HEK293T (cell line): ENCODE measurements around the gene ZNF200.
A peak's percentile ranks its signal among the peaks of the same experiment; 100 is the strongest.

Source experiments
- CTCF ChIA-PET: fragments of 350-600 bp; formaldehyde crosslinking; extraction: SDS; loops from one replicate; lab custom pipeline; 2021; ENCODE audit warnings: antibody characterized with exemption, inconsistent platforms; lab: Yijun Ruan, JAX
- POLR2A ChIA-PET: fragments of 350-600 bp; formaldehyde crosslinking; extraction: SDS; loops from one replicate; lab custom pipeline; 2020; ENCODE audit warnings: antibody characterized with exemption, inconsistent platforms; lab: Yijun Ruan, JAX
- DNase-seq: peaks from one replicate; pipeline ENCODE4 v3.0.0; 2012; ENCODE audit warnings: mixed read lengths; ENCODE audit errors: extremely low spot score
- ARNT ChIP-seq: fragments of 450-650 bp; IDR thresholded peaks from 2 replicates; pipeline ENCODE4 v1.6.1; 2017; ENCODE audit warnings: mild to moderate bottlenecking
- BHLHE40 ChIP-seq: fragments of 450-650 bp; IDR thresholded peaks from 2 replicates; pipeline ENCODE4 v1.6.1; 2016; ENCODE audit warnings: mild to moderate bottlenecking, moderate library complexity, borderline replicate concordance
- CTBP1 ChIP-seq: fragments of 450-650 bp; IDR thresholded peaks from 2 replicates; pipeline ENCODE4 v1.6.1; 2016; ENCODE audit warnings: borderline replicate concordance
- ELF4 ChIP-seq: fragments of 450-650 bp; IDR thresholded peaks from 2 replicates; pipeline ENCODE4 v1.6.1; 2017; ENCODE audit warnings: antibody characterized with exemption
- FOXA1 ChIP-seq: fragments of 450-650 bp; IDR thresholded peaks from 2 replicates; pipeline ENCODE4 v1.6.1; 2016; ENCODE audit warnings: mild to moderate bottlenecking
- FOXK2 ChIP-seq: fragments of 450-650 bp; IDR thresholded peaks from 2 replicates; pipeline ENCODE4 v1.6.1; 2016; ENCODE audit warnings: mild to moderate bottlenecking
- FOXM1 ChIP-seq: fragments of 450-650 bp; IDR thresholded peaks from 2 replicates; pipeline ENCODE4 v1.6.1; 2017; ENCODE audit warnings: mild to moderate bottlenecking, borderline replicate concordance
- HDGF ChIP-seq: fragments of 450-650 bp; IDR thresholded peaks from 2 replicates; pipeline ENCODE4 v1.6.1; 2017; ENCODE audit warnings: antibody characterized with exemption, borderline replicate concordance
- L3MBTL2 ChIP-seq: fragments of 450-650 bp; conservative IDR thresholded peaks from 2 replicates; pipeline ENCODE4 v1.6.1; 2016; ENCODE audit warnings: mild to moderate bottlenecking
- LEF1 ChIP-seq: fragments of 450-650 bp; IDR thresholded peaks from 2 replicates; pipeline ENCODE4 v1.6.1; 2017; ENCODE audit warnings: mild to moderate bottlenecking, borderline replicate concordance
- NFRKB ChIP-seq: fragments of 450-650 bp; IDR thresholded peaks from 2 replicates; pipeline ENCODE4 v1.6.1; 2016; ENCODE audit warnings: mild to moderate bottlenecking, moderate library complexity
- PKNOX1 ChIP-seq: fragments of 450-650 bp; IDR thresholded peaks from 2 replicates; pipeline ENCODE4 v1.6.1; 2016
- SP1 ChIP-seq: fragments of 450-650 bp; IDR thresholded peaks from 2 replicates; pipeline ENCODE4 v1.6.1; 2017
- SUZ12 ChIP-seq: fragments of 450-650 bp; IDR thresholded peaks from 2 replicates; pipeline ENCODE4 v1.6.1; 2016; ENCODE audit warnings: mild to moderate bottlenecking
- TARDBP ChIP-seq: fragments of 450-650 bp; IDR thresholded peaks from 2 replicates; pipeline ENCODE4 v1.6.1; 2016
- ZNF384 ChIP-seq: fragments of 450-650 bp; IDR thresholded peaks from 2 replicates; pipeline ENCODE4 v1.6.1; 2016

Gene ZNF200

GRCh38 chr16:3234857-3235561 lies at the start of gene ZNF200:
Gene ZNF200 (minus strand): TSS chr16:3235158. CDS start chr16:3233755, 1,403 bp downstream.
- POLR2A ChIA-PET = interaction anchor here (0.5 to 1.7 kb wide), 6 partner anchors 15 to 130 kb away, joined by 3 to 6 read pairs (median 3); partner anchors contain the start of gene ZNF263
- CTCF ChIA-PET = no interaction called here

GRCh38 chr16:3283543-3284447 lies 48.8 kb upstream of the ZNF200 start:
- POLR2A ChIA-PET = interaction anchor here (0.7 to 2.7 kb wide), 19 partner anchors 10 to 161 kb away, joined by 3 to 30 read pairs (median 5); partner anchors contain the start of genes MEFV, OR1F1, ZNF174 and ZSCAN32
- CTCF ChIA-PET = interaction anchor here (0.5 to 1.0 kb wide), 2 partner anchors 14 to 16 kb away, joined by 3 read pairs; no protein-coding TSS in a partner anchor
- no peak for DNase-seq
- no peak for TF ChIP-seq ELF4
- TF ChIP-seq LEF1 = no peak
- no peak for TF ChIP-seq HDGF
- no peak for TF ChIP-seq SUZ12
- TF ChIP-seq CTBP1 = no peak
- no peak for TF ChIP-seq TARDBP
- no peak for TF ChIP-seq FOXA1
- no peak for TF ChIP-seq ARNT
- TF ChIP-seq NFRKB = no peak
- TF ChIP-seq L3MBTL2 = no peak
- no peak for TF ChIP-seq FOXM1
- TF ChIP-seq FOXK2 = no peak
- no peak for TF ChIP-seq ZNF384
- no peak for TF ChIP-seq SP1
- no peak for TF ChIP-seq PKNOX1
- no peak for TF ChIP-seq BHLHE40

More at GRCh38 chr16:3234857-3235561, at the start of gene ZNF200:
- TF ChIP-seq FOXA1 (no peak), L3MBTL2 (peak; percentile 83), ELF4 (peak; percentile 56; the same call in 1 of the 2 replicates), PKNOX1 (peak; percentile 95)
- DNase-seq = peak; percentile 94

- TF ChIP-seq PKNOX1 = peak; percentile 79
- TF ChIP-seq ELF4 = peak; percentile 24
- no peak for TF ChIP-seq ZNF384
- TF ChIP-seq SUZ12 = no peak
- no peak for TF ChIP-seq FOXK2
- TF ChIP-seq TARDBP = no peak
- TF ChIP-seq FOXM1 = no peak; the same call in 1 of the 2 replicates
- TF ChIP-seq CTBP1 = no peak
- TF ChIP-seq L3MBTL2 = peak; percentile 87
- no peak for TF ChIP-seq LEF1
- DNase-seq = peak; percentile 92
- POLR2A ChIA-PET = interaction anchor here (0.6 to 2.7 kb wide), 31 partner anchors 9 to 218 kb away, joined by 3 to 30 read pairs (median 4); partner anchors contain the start of genes CLUAP1, MEFV, NAA60 and OR1F1
- CTCF ChIA-PET = interaction anchor here (0.5 to 1.0 kb wide), 4 partner anchors 15 to 1585 kb away, joined by 3 to 4 read pairs (median 3); no protein-coding TSS in a partner anchor
Measured at GRCh38 chr16:3282730-3283542, 48.0 kb upstream of the ZNF200 start, which contains the start of gene ZNF263. Gene ZNF263 (plus strand): TSS chr16:3283491. CDS start chr16:3283819, 328 bp downstream.

- POLR2A ChIA-PET = interaction anchor here (0.6 to 2.7 kb wide), 31 partner anchors 8 to 219 kb away, joined by 3 to 30 read pairs (median 4); partner anchors contain the start of genes CLUAP1, MEFV, NAA60 and OR1F1
- CTCF ChIA-PET = interaction anchor here (0.6 to 1.0 kb wide), 2 partner anchors 16 to 1585 kb away, joined by 3 to 4 read pairs; no protein-coding TSS in a partner anchor
- peak; percentile 66 for DNase-seq
- TF ChIP-seq ZNF384 (no peak), FOXM1 (no peak), FOXA1 (no peak), L3MBTL2 (peak; percentile 18)
Measured at GRCh38 chr16:3282103-3282729, 47.3 kb upstream of the ZNF200 start.
